ENCODE results near the gene RCN2.

GRCh38 chr15:76994971-76995945, 63.7 kb downstream of the RCN2 start, which contains the start of gene PSTPIP1:
- TF ChIP-seq CTCF (IDR thresholded peaks at IDR 0.05) (no peak), POLR2AphosphoS5 (IDR thresholded peaks at IDR 0.05) (no peak)

Measured in breast epithelium (tissue), 3 donors.